22Rv1 (cell line): ENCODE results near the gene DUSP19.

ENCODE experiments used
- H3K27ac ChIP-seq: fragments of 450-650 bp; 2 replicates; pipeline ENCODE4 v1.5.1; 2017
- ZFX ChIP-seq: fragments of 450-650 bp; IDR thresholded peaks from 2 replicates; pipeline ENCODE4 v1.6.1; 2017; ENCODE audit warnings: antibody characterized with exemption, borderline replicate concordance
- TF ChIP-seq, protein P1 (sequence below): fragments of 450-650 bp; IDR thresholded peaks from 2 replicates; pipeline ENCODE4 v1.5.1; 2017; ENCODE audit warnings: mild to moderate bottlenecking

The DUSP19 gene

DNA sequence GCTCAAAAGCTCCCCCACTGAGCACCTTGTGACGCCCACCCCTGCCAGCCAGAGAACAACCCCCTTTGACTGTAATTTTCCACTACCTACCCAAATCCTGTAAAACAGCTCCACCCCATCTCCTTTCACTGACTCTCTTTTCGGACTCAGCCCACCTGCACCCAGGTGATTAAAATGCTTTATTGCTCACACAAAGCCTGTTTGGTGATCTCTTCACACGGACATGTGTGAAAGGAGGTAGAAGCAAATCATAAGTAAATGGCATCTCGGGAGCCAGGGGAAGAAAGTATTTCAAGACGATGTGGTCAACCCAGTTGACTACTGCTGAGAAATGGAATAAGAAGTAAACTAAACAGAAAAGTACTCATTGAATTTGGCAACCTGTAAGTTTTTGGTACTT lies 29.1 kb upstream of the DUSP19 start:
- no peak for TF ChIP-seq ZFX
- TF ChIP-seq, protein P1, sequence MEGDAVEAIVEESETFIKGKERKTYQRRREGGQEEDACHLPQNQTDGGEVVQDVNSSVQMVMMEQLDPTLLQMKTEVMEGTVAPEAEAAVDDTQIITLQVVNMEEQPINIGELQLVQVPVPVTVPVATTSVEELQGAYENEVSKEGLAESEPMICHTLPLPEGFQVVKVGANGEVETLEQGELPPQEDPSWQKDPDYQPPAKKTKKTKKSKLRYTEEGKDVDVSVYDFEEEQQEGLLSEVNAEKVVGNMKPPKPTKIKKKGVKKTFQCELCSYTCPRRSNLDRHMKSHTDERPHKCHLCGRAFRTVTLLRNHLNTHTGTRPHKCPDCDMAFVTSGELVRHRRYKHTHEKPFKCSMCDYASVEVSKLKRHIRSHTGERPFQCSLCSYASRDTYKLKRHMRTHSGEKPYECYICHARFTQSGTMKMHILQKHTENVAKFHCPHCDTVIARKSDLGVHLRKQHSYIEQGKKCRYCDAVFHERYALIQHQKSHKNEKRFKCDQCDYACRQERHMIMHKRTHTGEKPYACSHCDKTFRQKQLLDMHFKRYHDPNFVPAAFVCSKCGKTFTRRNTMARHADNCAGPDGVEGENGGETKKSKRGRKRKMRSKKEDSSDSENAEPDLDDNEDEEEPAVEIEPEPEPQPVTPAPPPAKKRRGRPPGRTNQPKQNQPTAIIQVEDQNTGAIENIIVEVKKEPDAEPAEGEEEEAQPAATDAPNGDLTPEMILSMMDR, result no peak
- H3K27ac ChIP-seq, result no peak overlapping the region

DNA sequence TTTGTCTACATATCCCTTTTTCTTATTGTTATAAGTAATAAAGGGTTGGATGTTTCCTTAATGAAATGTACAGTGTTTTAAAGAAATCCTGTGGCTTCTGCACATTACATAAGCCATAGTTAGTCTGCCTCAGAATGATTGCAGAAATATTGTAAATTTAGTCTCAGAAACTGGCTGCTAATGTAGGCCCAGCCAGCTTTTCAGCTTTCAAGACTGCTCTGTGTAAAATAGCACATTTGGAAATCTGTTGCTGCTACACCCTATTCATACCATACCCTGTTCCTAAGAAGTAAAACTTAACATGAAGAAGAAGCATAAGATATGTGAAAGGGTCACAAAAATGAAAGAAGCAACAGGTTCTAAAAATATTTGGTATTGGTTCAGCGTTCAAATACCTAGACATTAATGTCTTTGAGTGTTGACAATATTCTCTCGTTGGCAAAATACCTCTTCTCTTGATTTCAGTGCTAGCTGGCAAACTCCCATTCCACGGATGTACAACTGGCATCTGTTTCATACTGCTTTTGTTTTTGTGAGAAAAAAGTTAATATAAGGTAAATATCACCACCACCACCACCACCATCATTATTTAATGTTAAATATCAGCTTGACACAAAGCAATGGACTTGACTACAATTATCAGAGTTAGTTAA lies 21.1 kb upstream of the DUSP19 start:
- H3K27ac ChIP-seq, result no peak overlapping the region
- TF ChIP-seq ZFX, result no peak
- TF ChIP-seq, protein P1, result no peak

DNA sequence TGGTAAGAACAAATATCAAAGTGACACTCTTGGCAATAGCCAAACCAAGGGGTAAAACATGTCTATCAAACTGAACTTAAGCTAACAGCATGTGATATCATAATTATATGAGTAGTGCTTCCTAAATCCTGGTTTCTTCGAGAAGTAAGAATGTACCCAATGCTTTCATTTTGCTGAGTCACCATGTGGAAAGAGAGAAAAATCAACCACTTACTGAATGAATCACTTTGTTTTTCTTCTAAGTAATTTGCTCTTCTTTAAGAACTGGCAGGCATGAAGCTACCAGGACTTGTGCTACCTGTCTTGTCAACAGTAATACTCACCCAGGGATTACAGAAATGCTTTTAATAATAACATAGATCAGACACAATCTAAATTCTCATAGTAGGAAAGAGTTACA lies 19.0 kb upstream of the DUSP19 start:
- TF ChIP-seq, protein P1, result no peak
- TF ChIP-seq ZFX, result no peak
- H3K27ac ChIP-seq, result no peak overlapping the region

DNA sequence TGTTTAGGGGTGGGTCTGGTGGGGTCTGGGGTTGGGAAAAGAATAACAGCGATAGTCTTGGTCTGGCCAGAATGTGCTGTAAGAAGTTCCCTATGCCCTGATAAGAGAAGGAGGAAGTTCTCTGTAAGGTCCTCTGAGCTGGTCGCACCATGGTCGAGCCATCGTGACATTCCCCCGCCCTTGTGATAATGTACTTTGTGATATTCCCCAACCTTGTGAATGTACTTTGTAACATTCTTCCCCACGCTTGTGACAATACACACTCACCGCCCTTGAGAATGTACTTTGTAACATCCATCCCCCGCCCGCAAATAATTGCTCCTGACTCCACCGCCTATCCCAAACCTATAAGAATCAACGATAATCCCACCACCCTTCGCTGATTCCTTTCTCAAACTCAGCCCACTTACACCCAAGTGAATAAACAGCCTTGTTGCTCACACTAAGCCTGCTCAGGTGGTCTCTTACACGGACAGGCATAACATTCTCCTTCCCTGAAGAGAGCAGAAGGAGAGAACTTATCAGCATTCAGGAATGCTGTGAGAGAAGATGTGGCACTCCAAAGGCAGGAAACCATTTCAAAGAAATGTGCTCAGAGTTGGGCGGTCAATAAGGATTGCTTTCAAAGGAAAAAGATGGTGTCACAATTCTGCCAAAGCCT lies 17.8 kb upstream of the DUSP19 start:
- H3K27ac ChIP-seq, result no peak overlapping the region
- TF ChIP-seq, protein P1, result no peak

DNA sequence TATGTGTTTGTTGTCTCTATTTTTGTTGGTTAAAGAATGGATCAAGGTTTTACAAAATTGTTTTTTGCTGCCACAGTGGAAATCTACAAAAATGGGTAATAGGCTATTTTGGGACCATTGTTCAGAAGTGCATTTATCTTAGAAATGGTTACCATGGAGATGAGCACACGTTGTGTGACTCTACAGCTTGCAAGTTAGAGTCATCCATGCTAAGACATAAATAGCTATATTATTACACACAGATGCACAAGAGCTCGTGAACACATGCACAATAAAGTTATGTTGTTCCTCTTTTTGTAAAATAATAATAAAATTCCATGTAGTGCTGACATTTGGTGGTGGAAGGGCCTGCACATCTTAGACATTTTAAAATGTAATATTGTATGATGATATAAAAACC lies 15.5 kb upstream of the DUSP19 start:
- TF ChIP-seq ZFX, result no peak
- TF ChIP-seq, protein P1, result no peak

DNA sequence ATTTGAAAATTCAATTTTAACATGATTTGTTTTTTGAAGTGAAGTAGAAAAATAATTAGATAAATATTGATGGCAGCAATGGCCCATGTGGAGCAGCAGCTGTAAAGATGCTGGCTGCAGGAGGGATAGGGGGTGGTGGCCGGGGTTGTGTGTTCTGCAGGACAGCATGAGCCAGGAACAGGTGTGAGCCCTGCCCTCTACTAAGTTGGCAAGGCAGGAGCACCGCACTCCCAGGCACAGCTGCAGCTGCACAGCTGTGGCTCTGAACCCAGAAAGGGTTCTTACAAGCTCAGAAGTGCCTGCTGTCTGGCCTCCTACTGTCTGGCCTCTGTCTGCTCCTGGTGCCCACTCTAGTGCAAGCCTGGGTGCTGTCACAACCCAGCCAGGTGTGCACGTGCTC lies 10.0 kb upstream of the DUSP19 start:
- no peak overlapping the region for H3K27ac ChIP-seq
- TF ChIP-seq, protein P1, result no peak
- TF ChIP-seq ZFX, result no peak

More for the DNA sequence above, 15.5 kb upstream of the DUSP19 start:
- no peak overlapping the region for H3K27ac ChIP-seq

DNA sequence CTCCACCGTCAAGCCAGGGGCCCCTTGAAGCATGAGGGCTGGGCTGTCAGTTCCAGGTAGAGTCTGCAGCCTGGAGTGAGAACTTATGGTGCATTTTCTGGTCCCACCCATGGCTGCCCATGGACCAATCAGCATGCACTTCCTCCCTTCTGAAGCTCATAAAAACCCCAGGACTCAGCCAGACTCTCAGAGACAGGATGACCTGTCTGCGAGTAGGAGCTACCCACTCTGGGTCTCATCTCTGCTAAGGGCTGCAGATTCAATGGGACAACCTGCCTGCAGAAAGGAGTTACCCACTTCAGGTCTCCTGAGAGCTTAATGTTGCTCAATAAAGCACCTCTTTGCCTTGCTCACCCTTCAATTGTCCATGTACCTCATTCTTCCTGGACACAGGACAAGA lies 9.4 kb upstream of the DUSP19 start:
- TF ChIP-seq, protein P1, result no peak
- no peak for TF ChIP-seq ZFX
- H3K27ac ChIP-seq, result no peak overlapping the region
